GM12878 (cell line): Measurements from ENCODE around the gene SPINT2. TPM values are rescaled to one million over a fixed set of nuclear protein-coding genes. Genes with fewer than 3 reads are reported as not detected.

Experiments used
- ATAC-seq: fragments of 200-7000 bp; cut with Tn5 transposase; 3 replicates; pipeline ENCODE4 v1.9.1; 2020; ENCODE audit warnings: mild to moderate bottlenecking, moderate library complexity
- BruUV-seq: library from RNA; stranded (reverse); fragments of 400-500 nt; replicated peaks from 2 replicates; lab custom pipeline; 2021; lab: Mats Ljungman, UMichigan
- CTCF ChIA-PET: fragments of 300-600 bp; sonication (Branson Sonifier 250); formaldehyde crosslinking; extraction: SDS; loops from one replicate; lab custom pipeline; 2021; ENCODE audit warnings: inconsistent platforms; lab: Yijun Ruan, JAX
- POLR2A ChIA-PET: fragments of 350-600 bp; formaldehyde crosslinking; extraction: SDS; loops from one replicate; lab custom pipeline; 2021; ENCODE audit warnings: inconsistent platforms; lab: Charles Lee
- RAD21 ChIA-PET: fragments of 300-600 bp; sonication (Branson Sonifier 250); formaldehyde crosslinking; loops from one replicate; lab custom pipeline; 2023; ENCODE audit warnings: antibody characterized with exemption; ENCODE audit not compliant: unreplicated experiment; lab: Charles Lee
- SMC1A ChIA-PET: fragments of 300-600 bp; sonication (Branson Sonifier 250); formaldehyde crosslinking; loops from one replicate; lab custom pipeline; 2023; ENCODE audit not compliant: unreplicated experiment, uncharacterized antibody; lab: Charles Lee
- DNase-seq: peaks from one replicate; pipeline ENCODE4 v3.0.0-alpha.2; 2011; ENCODE audit warnings: low read depth, low spot score
- FAIRE-seq: peaks from 3 replicates; lab custom pipeline; 2011; peaks lifted over from hg19 to GRCh38; lab: Jason Lieb, UNC
- H2AFZ ChIP-seq: 2 replicates; pipeline ENCODE4 v1.6.0; 2011; ENCODE audit warnings: low read depth, low read length, control low read depth; ENCODE audit not compliant: control insufficient read depth
- H3K27ac ChIP-seq: 2 replicates; pipeline ENCODE4 v1.5.1; 2011; ENCODE audit warnings: control low read depth; ENCODE audit not compliant: control insufficient read depth, insufficient read depth
- H3K27me3 ChIP-seq, 2 experiments: replicated peaks in 1 of 2; 2 replicates each; pipeline versions ENCODE4 v1.6.0 to v1.6.1; 2011; ENCODE audit warnings: low read length in 1 of 2; ENCODE audit not compliant: control insufficient read depth in 2 of 2, insufficient read depth in 2 of 2
- H3K36me3 ChIP-seq, 2 experiments: 2 replicates each; pipeline ENCODE4 v1.5.1; 2011; ENCODE audit warnings: low read length in 1 of 2; ENCODE audit not compliant: control insufficient read depth in 2 of 2, insufficient read depth in 2 of 2
- H3K4me1 ChIP-seq: 2 replicates; pipeline ENCODE4 v1.6.1; 2011; ENCODE audit warnings: mild to moderate bottlenecking, low read length, moderate library complexity, mixed read lengths; ENCODE audit not compliant: control insufficient read depth, insufficient read depth
- H3K4me2 ChIP-seq: 2 replicates; pipeline ENCODE4 v1.6.0; 2011; ENCODE audit warnings: control low read depth; ENCODE audit not compliant: control insufficient read depth, insufficient read depth
- H3K4me3 ChIP-seq: fragments of 200-600 bp; sonication (generic); 2 replicates; pipeline ENCODE4 v1.5.1; 2016
- H3K79me2 ChIP-seq: 2 replicates; pipeline ENCODE4 v1.6.0; 2011; ENCODE audit warnings: low read length; ENCODE audit not compliant: control insufficient read depth, insufficient read depth
- H3K9ac ChIP-seq: 2 replicates; pipeline ENCODE4 v1.8.0; 2011; ENCODE audit warnings: low read length, control low read depth, mixed read lengths; ENCODE audit not compliant: control insufficient read depth, insufficient read depth
- H3K9me3 ChIP-seq: replicated peaks from 3 replicates; pipeline ENCODE4 v1.5.1; 2011; ENCODE audit warnings: mild to moderate bottlenecking, low read length; ENCODE audit not compliant: control insufficient read depth, insufficient read depth
- H4K20me1 ChIP-seq: 2 replicates; pipeline ENCODE4 v1.6.0; 2011; ENCODE audit not compliant: control insufficient read depth, insufficient read depth
- BHLHE40 ChIP-seq, 2 experiments: fragments of 450-650 bp in 1 of 2; IDR thresholded peaks; 2 replicates each; pipeline ENCODE4 v1.6.1; 2011 to 2017; ENCODE audit warnings: low read depth in 2 of 2, borderline replicate concordance in 1 of 2, improper control_type of control experiment in 1 of 2, low read length in 1 of 2, mild to moderate bottlenecking in 1 of 2
- CHD4 ChIP-seq: fragments of 200-600 bp; sonication (generic); IDR thresholded peaks from 2 replicates; pipeline ENCODE4 v1.6.1; 2016; ENCODE audit warnings: mild to moderate bottlenecking
- EGR1 ChIP-seq, 2 experiments: IDR thresholded peaks; 1 replicate in 1 of 2; 2 replicates in 1 of 2; pipeline ENCODE4 v1.6.1; 2011 to 2012; ENCODE audit warnings: low read depth in 2 of 2, low read length in 2 of 2, borderline replicate concordance in 1 of 2, mild to moderate bottlenecking in 1 of 2, moderate library complexity in 1 of 2
- EP300 ChIP-seq, 2 experiments: fragments of 150-350 bp in 1 of 2; IDR thresholded peaks; 2 replicates each; pipeline ENCODE4 v1.6.1; 2011 to 2012; ENCODE audit warnings: low read depth in 2 of 2, low read length in 2 of 2, borderline replicate concordance in 1 of 2, improper control_type of control experiment in 1 of 2, inconsistent platforms in 1 of 2; ENCODE audit not compliant: control insufficient read depth in 1 of 2
- FOXK2 ChIP-seq: fragments of 450-650 bp; IDR thresholded peaks from 2 replicates; pipeline ENCODE4 v1.6.1; 2017; ENCODE audit warnings: mild to moderate bottlenecking, moderate library complexity
- NFXL1 ChIP-seq: fragments of 450-650 bp; IDR thresholded peaks from 2 replicates; pipeline ENCODE4 v1.6.1; 2017; ENCODE audit warnings: antibody characterized with exemption, mild to moderate bottlenecking, borderline replicate concordance
- RB1 ChIP-seq: fragments of 450-650 bp; formaldehyde crosslinking; IDR thresholded peaks from 2 replicates; pipeline ENCODE4 v1.6.1; 2017; ENCODE audit warnings: mild to moderate bottlenecking, borderline replicate concordance
- SRF ChIP-seq, 2 experiments: IDR thresholded peaks; 2 replicates each; pipeline ENCODE4 v1.6.1; 2011; ENCODE audit warnings: low read depth in 2 of 2, low read length in 2 of 2, mild to moderate bottlenecking in 1 of 2, moderate library complexity in 1 of 2
- YY1 ChIP-seq: IDR thresholded peaks from 2 replicates; pipeline ENCODE4 v1.6.1; 2011; ENCODE audit warnings: low read depth, mild to moderate bottlenecking, low read length
- WGBS: methylation state at CpG from one replicate; pipeline ENCODE4 v1.1.6; 2016; ENCODE audit warnings: low lambda C conversion rate; ENCODE audit not compliant: insufficient replicate concordance, insufficient coverage; ENCODE audit errors: missing lambda C conversion rate; 5-methylcytosine and 5-hydroxymethylcytosine counted together
- in situ Hi-C: fragments of 300-500 bp; cut with MboI; formaldehyde crosslinking; loops from 9 replicates; pipeline ENCODE4 v1.14.3; 2018; ENCODE audit warnings: mixed read lengths
- intact Hi-C: fragments of 100-400 bp; cut with micrococcal nuclease; formaldehyde crosslinking; loops from one replicate; pipeline ENCODE4 v1.14.2; 2022; ENCODE audit not compliant: unreplicated experiment
- polyA plus RNA-seq, 11 experiments: library from polyadenylated mRNA; depleted of rRNA in 4 of 11; unstranded in 6 of 11; stranded (reverse) in 5 of 11; fragments of >200 nt; fragmentation: Nextera tagmentation in 4 of 11; fragmentation: Illumina TruSeq in 1 of 11; extraction: Ambion mirVana in 4 of 11; extraction: Trizol in 1 of 11; gene quantifications; 1 replicate in 1 of 11; 2 replicates in 10 of 11; pipeline versions ENCODE4 v1.2.1 to v1.2.3, GENCODE V29; 2011 to 2016; ENCODE audit warnings: inconsistent platforms in 2 of 11, missing spikeins in 2 of 11, low read depth in 1 of 11
- total RNA-seq, 4 experiments: library from RNA; depleted of rRNA in 3 of 4; stranded (reverse); fragments of >200 nt in 3 of 4; fragmentation: Illumina TruSeq in 1 of 4; extraction: Trizol in 1 of 4; gene quantifications; 2 replicates each; pipeline versions ENCODE4 v1.2.1 to v1.2.3, GENCODE V29; 2013 to 2021
- TF ChIP-seq, protein P1 (sequence below): fragments of 450-650 bp; formaldehyde crosslinking; IDR thresholded peaks from 2 replicates; pipeline ENCODE4 v1.4.0; 2022; ENCODE audit warnings: mild to moderate bottlenecking, moderate library complexity
- TF ChIP-seq, protein P2 (sequence below): IDR thresholded peaks from 2 replicates; pipeline ENCODE4 v1.6.1; 2011; ENCODE audit warnings: mild to moderate bottlenecking, low read depth, low read length, moderate library complexity; ENCODE audit not compliant: insufficient replicate concordance
- TF ChIP-seq, protein P3 (sequence below): IDR thresholded peaks from 2 replicates; pipeline ENCODE4 v1.6.1; 2011; ENCODE audit warnings: low read depth, mild to moderate bottlenecking, low read length, moderate library complexity, borderline replicate concordance; ENCODE audit errors: extremely low read depth

The SPINT2 gene
- total and polyA plus RNA-seq, 10 of the 15 experiments (the other 5 are each of a cell fraction or from before 2014, with no cell fraction given) = 0.15 to 26.5 (median 17.5) TPM

DNA sequence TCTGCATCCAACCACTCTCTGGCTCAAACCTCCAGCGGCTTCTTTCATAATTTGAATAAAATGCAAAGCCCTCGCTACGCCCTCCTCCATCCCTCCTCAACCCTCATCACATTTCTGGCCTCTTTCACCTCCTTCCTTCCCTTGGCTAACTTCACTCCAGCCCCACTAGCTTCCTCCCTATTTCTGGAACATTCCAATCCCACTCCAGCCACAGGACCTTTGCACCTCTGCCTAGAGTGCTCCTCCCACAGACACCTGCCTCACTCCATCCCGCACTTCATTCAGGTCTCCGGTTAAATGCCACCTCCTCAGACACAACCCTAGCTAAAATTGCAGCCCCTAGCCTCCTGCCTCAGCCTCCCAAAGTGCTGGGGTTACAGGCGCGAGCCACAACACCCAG, 32.5 kb upstream of the SPINT2 start (continued):
- TF ChIP-seq, protein P1, sequence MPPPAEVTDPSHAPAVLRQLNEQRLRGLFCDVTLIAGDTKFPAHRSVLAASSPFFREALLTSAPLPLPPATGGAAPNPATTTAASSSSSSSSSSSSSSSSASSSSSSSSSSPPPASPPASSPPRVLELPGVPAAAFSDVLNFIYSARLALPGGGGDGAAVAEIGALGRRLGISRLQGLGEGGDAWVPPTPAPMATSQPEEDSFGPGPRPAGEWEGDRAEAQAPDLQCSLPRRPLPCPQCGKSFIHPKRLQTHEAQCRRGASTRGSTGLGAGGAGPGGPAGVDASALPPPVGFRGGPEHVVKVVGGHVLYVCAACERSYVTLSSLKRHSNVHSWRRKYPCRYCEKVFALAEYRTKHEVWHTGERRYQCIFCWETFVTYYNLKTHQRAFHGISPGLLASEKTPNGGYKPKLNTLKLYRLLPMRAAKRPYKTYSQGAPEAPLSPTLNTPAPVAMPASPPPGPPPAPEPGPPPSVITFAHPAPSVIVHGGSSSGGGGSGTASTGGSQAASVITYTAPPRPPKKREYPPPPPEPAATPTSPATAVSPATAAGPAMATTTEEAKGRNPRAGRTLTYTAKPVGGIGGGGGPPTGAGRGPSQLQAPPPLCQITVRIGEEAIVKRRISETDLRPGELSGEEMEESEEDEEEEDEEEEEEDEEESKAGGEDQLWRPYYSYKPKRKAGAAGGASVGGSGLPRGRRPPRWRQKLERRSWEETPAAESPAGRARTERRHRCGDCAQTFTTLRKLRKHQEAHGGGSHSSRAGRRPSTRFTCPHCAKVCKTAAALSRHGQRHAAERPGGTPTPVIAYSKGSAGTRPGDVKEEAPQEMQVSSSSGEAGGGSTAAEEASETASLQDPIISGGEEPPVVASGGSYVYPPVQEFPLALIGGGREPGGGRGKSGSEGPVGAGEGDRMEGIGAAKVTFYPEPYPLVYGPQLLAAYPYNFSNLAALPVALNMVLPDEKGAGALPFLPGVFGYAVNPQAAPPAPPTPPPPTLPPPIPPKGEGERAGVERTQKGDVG = no peak
- TF ChIP-seq CHD4 = no peak
- no peak for TF ChIP-seq FOXK2
- TF ChIP-seq EP300 (IDR thresholded peaks at IDR 0.05; ENCODE audit: borderline replicate concordance in 1 of 2, control insufficient read depth in 1 of 2, low read depth in 2 of 2, low read length in 2 of 2) = no peak
- TF ChIP-seq, protein P2, sequence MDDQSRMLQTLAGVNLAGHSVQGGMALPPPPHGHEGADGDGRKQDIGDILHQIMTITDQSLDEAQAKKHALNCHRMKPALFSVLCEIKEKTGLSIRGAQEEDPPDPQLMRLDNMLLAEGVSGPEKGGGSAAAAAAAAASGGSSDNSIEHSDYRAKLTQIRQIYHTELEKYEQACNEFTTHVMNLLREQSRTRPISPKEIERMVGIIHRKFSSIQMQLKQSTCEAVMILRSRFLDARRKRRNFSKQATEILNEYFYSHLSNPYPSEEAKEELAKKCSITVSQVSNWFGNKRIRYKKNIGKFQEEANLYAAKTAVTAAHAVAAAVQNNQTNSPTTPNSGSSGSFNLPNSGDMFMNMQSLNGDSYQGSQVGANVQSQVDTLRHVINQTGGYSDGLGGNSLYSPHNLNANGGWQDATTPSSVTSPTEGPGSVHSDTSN = no peak
- no peak for TF ChIP-seq YY1

DNA sequence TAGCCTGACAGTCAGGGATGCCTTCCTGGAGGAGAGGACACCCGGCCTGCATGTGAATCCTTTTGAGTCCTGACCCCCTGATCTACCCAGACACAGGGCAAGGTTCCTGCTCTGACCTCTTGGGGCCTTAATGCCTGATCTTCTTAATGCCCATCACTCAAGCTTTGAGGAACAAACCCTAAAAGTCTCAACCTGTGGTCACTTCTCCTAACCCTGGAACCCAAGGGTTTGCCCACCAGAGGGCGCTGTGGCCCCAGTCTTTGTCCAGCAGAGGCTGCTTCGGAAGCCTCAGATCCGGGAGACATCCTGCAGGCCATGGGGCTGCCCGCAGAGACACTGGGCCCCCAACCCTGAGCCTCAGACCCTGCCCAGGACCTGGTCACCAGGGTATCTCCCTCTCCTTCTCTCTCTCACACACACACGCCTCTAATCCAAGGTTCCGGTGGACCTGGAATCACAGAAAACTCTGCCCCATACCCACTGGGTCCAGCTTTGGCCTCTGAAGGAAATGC, 30.6 kb upstream of the SPINT2 start:
- no peak overlapping the region for H3K9ac ChIP-seq
- POLR2A ChIA-PET = no interaction called here
- no peak overlapping the region for H3K27ac ChIP-seq
- BruUV-seq = no TSS peak
- DNase-seq (no peak), ATAC-seq (peak; percentile 88), FAIRE-seq (peak; percentile 85)
- intact Hi-C loops (loop anchor here (2.0 to 5.0 kb wide), 2 partner anchors 101 to 154 kb away; partner anchors contain the start of genes CATSPERG, GGN and SPRED3), in situ Hi-C loops (loop anchor here (5.0 kb wide), 1 partner anchor 331 kb away; no protein-coding TSS in a partner anchor)
- no peak overlapping the region for H3K4me2 ChIP-seq
- H2AFZ ChIP-seq = peak overlapping the region; percentile 46; the same call in 1 of the 2 replicates
- CTCF ChIA-PET = interaction anchor here (0.6 to 2.4 kb wide), 8 partner anchors 9 to 331 kb away, joined by 3 to 15 read pairs (median 6); no protein-coding TSS in a partner anchor
- H3K9me3 ChIP-seq = no peaks in the 10 kb centered on the region
- RAD21 ChIA-PET = interaction anchor here (0.8 to 1.6 kb wide), 4 partner anchors 95 to 169 kb away, joined by 3 to 4 read pairs (median 3); partner anchors contain the start of gene FAM98C
- H3K27me3 ChIP-seq = peaks cover 1 to 2% of the 10 kb centered on the region in 2 experiments; a peak in 3 of 4 replicates
- 26% methylated on average over 7 of the region's 7 CpGs for WGBS
- H3K79me2 ChIP-seq = no peaks in the 10 kb centered on the region
- no peak overlapping the region for H3K4me3 ChIP-seq
- no peaks in the 10 kb centered on the region for H3K36me3 ChIP-seq
- no peaks in the 10 kb centered on the region for H3K4me1 ChIP-seq
- H4K20me1 ChIP-seq = no peaks in the 10 kb centered on the region
- SMC1A ChIA-PET = interaction anchor here (1.4 to 1.9 kb wide), 4 partner anchors 101 to 331 kb away, joined by 5 to 14 read pairs (median 9); partner anchors contain the start of genes CATSPERG, FAM98C and PSMD8
- TF ChIP-seq SRF (IDR thresholded peaks at IDR 0.05; ENCODE audit: low read depth in 2 of 2, low read length in 2 of 2) (no peak), BHLHE40 (IDR thresholded peaks at IDR 0.05; ENCODE audit: borderline replicate concordance in 1 of 2, low read depth in 2 of 2, low read length in 1 of 2) (0 out of 4 replicates have a peak, but pooled peaks of 1 of the 2 experiments have one; percentile 9), EGR1 (IDR thresholded peaks at IDR 0.05; ENCODE audit: borderline replicate concordance in 1 of 2, low read depth in 2 of 2, low read length in 2 of 2) (no peak), NFXL1 (no peak), RB1 (no peak)
- TF ChIP-seq, protein P3, sequence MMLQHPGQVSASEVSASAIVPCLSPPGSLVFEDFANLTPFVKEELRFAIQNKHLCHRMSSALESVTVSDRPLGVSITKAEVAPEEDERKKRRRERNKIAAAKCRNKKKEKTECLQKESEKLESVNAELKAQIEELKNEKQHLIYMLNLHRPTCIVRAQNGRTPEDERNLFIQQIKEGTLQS = no peak
